HL-60 (cell line): ENCODE measurements around the gene AOC3.

Experiments used
- CTCF ChIP-seq: IDR thresholded peaks from one replicate; pipeline ENCODE4 v1.5.1; 2011; ENCODE audit warnings: low read length, control low read depth, inconsistent platforms; ENCODE audit not compliant: insufficient read depth
- GABPA ChIP-seq: IDR thresholded peaks from 2 replicates; pipeline ENCODE4 v1.6.1; 2012; ENCODE audit warnings: low read depth
- POLR2AphosphoS5 ChIP-seq: IDR thresholded peaks from 2 replicates; pipeline ENCODE4 v1.6.1; 2012; ENCODE audit warnings: low read depth
- REST ChIP-seq: IDR thresholded peaks from 2 replicates; pipeline ENCODE4 v1.6.1; 2012; ENCODE audit warnings: low read depth; ENCODE audit not compliant: insufficient replicate concordance
- SPI1 ChIP-seq: IDR thresholded peaks from 2 replicates; pipeline ENCODE4 v1.6.1; 2012; ENCODE audit warnings: low read depth, mild to moderate bottlenecking, borderline replicate concordance

- TF ChIP-seq CTCF, result no peak
- TF ChIP-seq REST, result no peak
- TF ChIP-seq POLR2AphosphoS5, result no peak
- TF ChIP-seq GABPA, result no peak
- TF ChIP-seq SPI1, result no peak
Measured at GRCh38 chr17:42878924-42879595, 28.1 kb downstream of the AOC3 start.
